HepG2 (cell line): ENCODE measurements around the gene ANP32B.

Experiments used
- ZNF792 ChIP-seq: IDR thresholded peaks from 2 replicates; pipeline ENCODE4 v1.6.1; 2016
- TF ChIP-seq, protein P1 (sequence below): sonication (generic); formaldehyde crosslinking; IDR thresholded peaks from 2 replicates; pipeline ENCODE4 v1.4.0; 2020; ENCODE audit warnings: missing genetic modification reagents

- TF ChIP-seq, protein P1, sequence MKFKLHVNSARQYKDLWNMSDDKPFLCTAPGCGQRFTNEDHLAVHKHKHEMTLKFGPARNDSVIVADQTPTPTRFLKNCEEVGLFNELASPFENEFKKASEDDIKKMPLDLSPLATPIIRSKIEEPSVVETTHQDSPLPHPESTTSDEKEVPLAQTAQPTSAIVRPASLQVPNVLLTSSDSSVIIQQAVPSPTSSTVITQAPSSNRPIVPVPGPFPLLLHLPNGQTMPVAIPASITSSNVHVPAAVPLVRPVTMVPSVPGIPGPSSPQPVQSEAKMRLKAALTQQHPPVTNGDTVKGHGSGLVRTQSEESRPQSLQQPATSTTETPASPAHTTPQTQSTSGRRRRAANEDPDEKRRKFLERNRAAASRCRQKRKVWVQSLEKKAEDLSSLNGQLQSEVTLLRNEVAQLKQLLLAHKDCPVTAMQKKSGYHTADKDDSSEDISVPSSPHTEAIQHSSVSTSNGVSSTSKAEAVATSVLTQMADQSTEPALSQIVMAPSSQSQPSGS, result no peak
- no peak for TF ChIP-seq ZNF792 (CRISPR knock-in tag)
Observed at GRCh38 chr9:97944612-97945011, 38.5 kb upstream of the ANP32B start.
